ENCODE results near the gene ORC5. TPM values are rescaled to one million over a fixed set of nuclear protein-coding genes. Genes with fewer than 3 reads are reported as not detected.

Gene ORC5
- total and polyA plus RNA-seq, 2 of the 13 experiments (the other 11 are each of a cell fraction or from before 2014, with no cell fraction given) = 4.8 to 18.8 TPM

DNA sequence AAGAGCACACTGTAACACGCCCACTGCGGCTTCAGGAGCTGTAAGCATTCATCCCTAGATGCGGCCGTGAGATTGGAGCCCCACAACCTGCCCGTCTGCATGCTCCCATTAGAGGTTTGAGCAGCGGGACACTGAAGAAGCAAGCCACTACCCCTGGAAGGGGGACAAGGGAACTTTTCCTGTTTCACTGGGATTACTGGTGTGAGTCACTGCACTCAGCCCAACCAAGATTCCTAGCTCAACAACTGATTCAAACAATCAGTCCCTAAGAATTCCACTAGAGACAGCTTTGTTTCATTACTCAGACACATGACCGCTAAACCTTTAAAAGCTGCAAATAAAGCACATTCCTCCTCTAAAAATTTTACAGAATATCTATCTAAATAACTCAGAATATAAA is 69.8 kb downstream of the ORC5 start:
- Histone ChIP-seq H3K27me3 (ENCODE audit: control insufficient read depth in 1 of 2, insufficient read depth in 2 of 2, low read length in 2 of 2) (no peaks in the 10 kb centered on the region), H4K20me1 (ENCODE audit: insufficient read depth, low read length) (no peaks in the 10 kb centered on the region), H3K4me1 (ENCODE audit: insufficient read depth, low read length) (no peaks in the 10 kb centered on the region), H2AFZ (ENCODE audit: low read length) (no peak overlapping the region), H3K9ac (ENCODE audit: insufficient read depth, low read depth, low read length) (no peak overlapping the region), H3K4me2 (ENCODE audit: low read depth, low read length) (no peak overlapping the region), H3K27ac (ENCODE audit: extremely low read length, insufficient read depth, low read length) (no peak overlapping the region), H3K36me3 (replicated peaks in 1 of 2; ENCODE audit: control insufficient read depth in 1 of 2, insufficient read depth in 2 of 2, low read length in 2 of 2) (peaks cover 5 to 36% of the 10 kb centered on the region in 2 experiments; a peak in 3 of 5 replicates), H3K4me3 (replicated peaks in 1 of 3; ENCODE audit: insufficient read depth in 1 of 3, low read depth in 2 of 3, low read length in 3 of 3) (no peak overlapping the region), H3K9me3 (ENCODE audit: low read length) (no peaks in the 10 kb centered on the region), H3K79me2 (ENCODE audit: insufficient read depth, low read length) (no peaks in the 10 kb centered on the region)
- intact Hi-C loops (cut with micrococcal nuclease; ENCODE audit: unreplicated experiment) (no loop called here), in situ Hi-C loops (cut with HindIII; ENCODE audit: extremely low pct_ligation_motif_present, low pct_unique_long_range_greater_than_20kb) (no loop called here)
- FAIRE-seq = no peak
- TF ChIP-seq ZNF891 (CRISPR knock-in tag; IDR thresholded peaks at IDR 0.05) (no peak), NFKB2 (CRISPR knock-in tag; IDR thresholded peaks at IDR 0.05; ENCODE audit: borderline replicate concordance) (no peak), AKAP8 (CRISPR knock-in tag; IDR thresholded peaks at IDR 0.05) (no peak), PCBP1 (IDR thresholded peaks at IDR 0.05; ENCODE audit: borderline replicate concordance, low read depth, low read length) (no peak), ZBTB42 (CRISPR knock-in tag; IDR thresholded peaks at IDR 0.05) (no peak), XRCC5 (optimal IDR thresholded peaks at IDR 0.05; ENCODE audit: low read length) (no peak), ARNT (IDR thresholded peaks at IDR 0.05) (no peak), NCOA5 (CRISPR knock-in tag; IDR thresholded peaks at IDR 0.05) (no peak), TOE1 (CRISPR knock-in tag; IDR thresholded peaks at IDR 0.05) (no peak), ZNF329 (CRISPR knock-in tag; IDR thresholded peaks at IDR 0.05; ENCODE audit: low read depth) (no peak), ZNF33B (CRISPR knock-in tag; IDR thresholded peaks at IDR 0.05) (no peak)
- TF ChIP-seq, protein P1, sequence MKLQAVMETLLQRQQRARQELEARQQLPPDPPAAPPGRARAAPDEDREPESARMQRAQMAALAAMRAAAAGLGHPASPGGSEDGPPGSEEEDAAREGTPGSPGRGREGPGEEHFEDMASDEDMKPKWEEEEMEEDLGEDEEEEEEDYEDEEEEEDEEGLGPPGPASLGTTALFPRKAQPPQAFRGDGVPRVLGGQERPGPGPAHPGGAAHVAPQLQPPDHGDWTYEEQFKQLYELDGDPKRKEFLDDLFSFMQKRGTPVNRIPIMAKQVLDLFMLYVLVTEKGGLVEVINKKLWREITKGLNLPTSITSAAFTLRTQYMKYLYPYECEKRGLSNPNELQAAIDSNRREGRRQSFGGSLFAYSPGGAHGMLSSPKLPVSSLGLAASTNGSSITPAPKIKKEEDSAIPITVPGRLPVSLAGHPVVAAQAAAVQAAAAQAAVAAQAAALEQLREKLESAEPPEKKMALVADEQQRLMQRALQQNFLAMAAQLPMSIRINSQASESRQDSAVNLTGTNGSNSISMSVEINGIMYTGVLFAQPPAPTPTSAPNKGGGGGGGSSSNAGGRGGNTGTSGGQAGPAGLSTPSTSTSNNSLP (IDR thresholded peaks at IDR 0.05; ENCODE audit: low read depth, low read length) = no peak
- TF ChIP-seq, protein P2, sequence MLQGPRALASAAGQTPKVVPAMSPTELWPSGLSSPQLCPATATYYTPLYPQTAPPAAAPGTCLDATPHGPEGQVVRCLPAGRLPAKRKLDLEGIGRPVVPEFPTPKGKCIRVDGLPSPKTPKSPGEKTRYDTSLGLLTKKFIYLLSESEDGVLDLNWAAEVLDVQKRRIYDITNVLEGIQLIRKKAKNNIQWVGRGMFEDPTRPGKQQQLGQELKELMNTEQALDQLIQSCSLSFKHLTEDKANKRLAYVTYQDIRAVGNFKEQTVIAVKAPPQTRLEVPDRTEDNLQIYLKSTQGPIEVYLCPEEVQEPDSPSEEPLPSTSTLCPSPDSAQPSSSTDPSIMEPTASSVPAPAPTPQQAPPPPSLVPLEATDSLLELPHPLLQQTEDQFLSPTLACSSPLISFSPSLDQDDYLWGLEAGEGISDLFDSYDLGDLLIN (CRISPR knock-in tag; IDR thresholded peaks at IDR 0.05; ENCODE audit: borderline replicate concordance) = no peak
- TF ChIP-seq, protein P3, sequence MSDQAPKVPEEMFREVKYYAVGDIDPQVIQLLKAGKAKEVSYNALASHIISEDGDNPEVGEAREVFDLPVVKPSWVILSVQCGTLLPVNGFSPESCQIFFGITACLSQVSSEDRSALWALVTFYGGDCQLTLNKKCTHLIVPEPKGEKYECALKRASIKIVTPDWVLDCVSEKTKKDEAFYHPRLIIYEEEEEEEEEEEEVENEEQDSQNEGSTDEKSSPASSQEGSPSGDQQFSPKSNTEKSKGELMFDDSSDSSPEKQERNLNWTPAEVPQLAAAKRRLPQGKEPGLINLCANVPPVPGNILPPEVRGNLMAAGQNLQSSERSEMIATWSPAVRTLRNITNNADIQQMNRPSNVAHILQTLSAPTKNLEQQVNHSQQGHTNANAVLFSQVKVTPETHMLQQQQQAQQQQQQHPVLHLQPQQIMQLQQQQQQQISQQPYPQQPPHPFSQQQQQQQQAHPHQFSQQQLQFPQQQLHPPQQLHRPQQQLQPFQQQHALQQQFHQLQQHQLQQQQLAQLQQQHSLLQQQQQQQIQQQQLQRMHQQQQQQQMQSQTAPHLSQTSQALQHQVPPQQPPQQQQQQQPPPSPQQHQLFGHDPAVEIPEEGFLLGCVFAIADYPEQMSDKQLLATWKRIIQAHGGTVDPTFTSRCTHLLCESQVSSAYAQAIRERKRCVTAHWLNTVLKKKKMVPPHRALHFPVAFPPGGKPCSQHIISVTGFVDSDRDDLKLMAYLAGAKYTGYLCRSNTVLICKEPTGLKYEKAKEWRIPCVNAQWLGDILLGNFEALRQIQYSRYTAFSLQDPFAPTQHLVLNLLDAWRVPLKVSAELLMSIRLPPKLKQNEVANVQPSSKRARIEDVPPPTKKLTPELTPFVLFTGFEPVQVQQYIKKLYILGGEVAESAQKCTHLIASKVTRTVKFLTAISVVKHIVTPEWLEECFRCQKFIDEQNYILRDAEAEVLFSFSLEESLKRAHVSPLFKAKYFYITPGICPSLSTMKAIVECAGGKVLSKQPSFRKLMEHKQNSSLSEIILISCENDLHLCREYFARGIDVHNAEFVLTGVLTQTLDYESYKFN (CRISPR knock-in tag; conservative IDR thresholded peaks at IDR 0.05) = no peak
- TF ChIP-seq, protein P4, sequence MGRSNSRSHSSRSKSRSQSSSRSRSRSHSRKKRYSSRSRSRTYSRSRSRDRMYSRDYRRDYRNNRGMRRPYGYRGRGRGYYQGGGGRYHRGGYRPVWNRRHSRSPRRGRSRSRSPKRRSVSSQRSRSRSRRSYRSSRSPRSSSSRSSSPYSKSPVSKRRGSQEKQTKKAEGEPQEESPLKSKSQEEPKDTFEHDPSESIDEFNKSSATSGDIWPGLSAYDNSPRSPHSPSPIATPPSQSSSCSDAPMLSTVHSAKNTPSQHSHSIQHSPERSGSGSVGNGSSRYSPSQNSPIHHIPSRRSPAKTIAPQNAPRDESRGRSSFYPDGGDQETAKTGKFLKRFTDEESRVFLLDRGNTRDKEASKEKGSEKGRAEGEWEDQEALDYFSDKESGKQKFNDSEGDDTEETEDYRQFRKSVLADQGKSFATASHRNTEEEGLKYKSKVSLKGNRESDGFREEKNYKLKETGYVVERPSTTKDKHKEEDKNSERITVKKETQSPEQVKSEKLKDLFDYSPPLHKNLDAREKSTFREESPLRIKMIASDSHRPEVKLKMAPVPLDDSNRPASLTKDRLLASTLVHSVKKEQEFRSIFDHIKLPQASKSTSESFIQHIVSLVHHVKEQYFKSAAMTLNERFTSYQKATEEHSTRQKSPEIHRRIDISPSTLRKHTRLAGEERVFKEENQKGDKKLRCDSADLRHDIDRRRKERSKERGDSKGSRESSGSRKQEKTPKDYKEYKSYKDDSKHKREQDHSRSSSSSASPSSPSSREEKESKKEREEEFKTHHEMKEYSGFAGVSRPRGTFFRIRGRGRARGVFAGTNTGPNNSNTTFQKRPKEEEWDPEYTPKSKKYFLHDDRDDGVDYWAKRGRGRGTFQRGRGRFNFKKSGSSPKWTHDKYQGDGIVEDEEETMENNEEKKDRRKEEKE (IDR thresholded peaks at IDR 0.05) = no peak
- DNase-seq (ENCODE audit: low spot score) = no peak
- WGBS (ENCODE audit: low lambda C conversion rate) = 97% methylated on average over 6 of the region's 7 CpGs
- no peak for ATAC-seq
- no TSS peak for BruUV-seq (replicated peaks)
- ChIA-PET POLR2A (no interaction called here), CTCF (ENCODE audit: low intra/inter-chr PET ratio, low total read pairs) (no interaction called here)

All from HepG2 (cell line).